Adrenal gland (tissue), 12 donors: ENCODE results near the gene KBTBD12. TPM values are rescaled to one million over a fixed set of nuclear protein-coding genes. Genes with fewer than 3 reads are reported as not detected.
"Not testable (repeated sequence)": the region's sequence is repeated elsewhere in the genome, so short reads cannot be mapped to it uniquely, and the experiment has no call there.

Experiments
- DNase-seq, 7 donors: peaks; one replicate each; pipeline ENCODE4 v3.0.0-alpha.2; 2019 to 2020
- H3K27ac ChIP-seq, 5 donors: fragments of 200-600 bp; sonication (generic) in 4 of 5; 1 replicate in 3 of 5; 2 replicates in 2 of 5; pipeline versions ENCODE4 v1.5.1 to v1.8.0; 2016 to 2020; ENCODE audit warnings: mild to moderate bottlenecking in 1 of 5
- H3K27me3 ChIP-seq: fragments of 200-600 bp; 2 replicates; pipeline ENCODE4 v1.8.0; 2021
- H3K36me3 ChIP-seq, 2 donors: fragments of 200-600 bp; replicated peaks in 1 of 2; 1 replicate in 1 of 2; 2 replicates in 1 of 2; pipeline versions ENCODE4 v1.5.1 to v1.8.0; 2018 to 2022
- H3K4me1 ChIP-seq, 2 donors: fragments of 200-600 bp; replicated peaks in 1 of 2; 1 replicate in 1 of 2; 2 replicates in 1 of 2; pipeline versions ENCODE4 v1.5.1 to v1.8.0; 2018 to 2021
- H3K4me3 ChIP-seq, 4 donors: fragments of 200-600 bp; sonication (generic) in 3 of 4; one replicate each; pipeline ENCODE4 v1.5.1; 2016 to 2018
- H3K9me3 ChIP-seq, 3 donors: fragments of 200-600 bp; sonication (generic) in 1 of 3; replicated peaks in 1 of 3; 1 replicate in 2 of 3; 2 replicates in 1 of 3; pipeline versions ENCODE4 v1.5.1 to v1.8.0; 2016 to 2021
- POLR2A ChIP-seq, 2 donors: fragments of 450-650 bp; IDR thresholded peaks; one replicate each; pipeline ENCODE4 v1.6.1; 2017; ENCODE audit warnings: antibody characterized with exemption in 2 of 2, mild to moderate bottlenecking in 2 of 2, moderate library complexity in 1 of 2
- WGBS, 4 donors: extraction: QIAGEN DNeasy Blood & Tissue Kit in 2 of 4; methylation state at CpG; one replicate each; pipeline versions ENCODE4 v1.1.5 to v1.1.7; 2013 to 2017; 5-methylcytosine and 5-hydroxymethylcytosine counted together
- intact Hi-C, 2 donors: fragments of 100-400 bp; cut with DNase I; formaldehyde crosslinking; loops; one replicate each; pipeline versions ENCODE4 v1.14.1 to v1.15.0; 2022 to 2023
- polyA plus RNA-seq, 3 donors: library from polyadenylated mRNA; stranded (reverse); fragments of 200-250 nt in 2 of 3; fragments of 350-450 nt in 1 of 3; fragmentation: Illumina TruSeq in 1 of 3; extraction: RNeasy Lipid Tissue Mini Kit (QIAGEN cat#74804) in 1 of 3; gene quantifications; one replicate each; pipeline ENCODE4 v1.2.3, GENCODE V29; 2013 to 2014
- total RNA-seq, 9 donors: library from RNA; depleted of rRNA in 4 of 9; stranded (reverse); fragments of >200 nt in 4 of 9; fragments of 120-200 nt in 1 of 9; fragmentation: NEBNext Ultra II Directional in 1 of 9; extraction: Animal tissue kit (Norgen Biotek cat#: 25700) in 1 of 9; gene quantifications; one replicate each; pipeline versions ENCODE4 v1.1.0 to v1.2.4, GENCODE V29; 2013 to 2023
- TF ChIP-seq, protein P1 (sequence below), 6 experiments: fragments of 450-650 bp in 4 of 6; fragments of 200-600 bp in 2 of 6; sonication (generic) in 1 of 6; IDR thresholded peaks; 1 replicate in 5 of 6; 2 replicates in 1 of 6; pipeline versions ENCODE4 v1.5.1 to v1.8.0; 2016 to 2021; ENCODE audit warnings: antibody characterized with exemption in 6 of 6, mild to moderate bottlenecking in 2 of 6, moderate library complexity in 1 of 6
- donor health status: healthy with polysubstance abuse.
- donor health status: Bipolar disorder and iron deficiency.
- donor health status: DM: yes; HTN: yes; CAD: no.
- donor health status: DM: no; HTN: no; CAD: no.
- donor health status: DM: no; HTN: no; CAD: no.
- donor health status: DM: yes; HTN: yes; CAD: no.

The KBTBD12 gene
- total and polyA plus RNA-seq, 12 donors, result 0.07 to 0.95 (median 0.42) TPM

GRCh38 chr3:127888564-127889107 is 26.4 kb upstream of the KBTBD12 start:
- intact Hi-C loops, result no loop called here
- H3K4me1 ChIP-seq, result peaks cover 20 to 22% of the 10 kb centered on the region in 2 donors
- peak; percentile 47 to 83 (median 74) for DNase-seq
- H3K27me3 ChIP-seq, result no peaks in the 10 kb centered on the region
- H3K36me3 ChIP-seq, result no peaks in the 10 kb centered on the region
- H3K9me3 ChIP-seq, result no peaks in the 10 kb centered on the region
- H3K4me3 ChIP-seq, result no peak overlapping the region
- TF ChIP-seq, protein P1, sequence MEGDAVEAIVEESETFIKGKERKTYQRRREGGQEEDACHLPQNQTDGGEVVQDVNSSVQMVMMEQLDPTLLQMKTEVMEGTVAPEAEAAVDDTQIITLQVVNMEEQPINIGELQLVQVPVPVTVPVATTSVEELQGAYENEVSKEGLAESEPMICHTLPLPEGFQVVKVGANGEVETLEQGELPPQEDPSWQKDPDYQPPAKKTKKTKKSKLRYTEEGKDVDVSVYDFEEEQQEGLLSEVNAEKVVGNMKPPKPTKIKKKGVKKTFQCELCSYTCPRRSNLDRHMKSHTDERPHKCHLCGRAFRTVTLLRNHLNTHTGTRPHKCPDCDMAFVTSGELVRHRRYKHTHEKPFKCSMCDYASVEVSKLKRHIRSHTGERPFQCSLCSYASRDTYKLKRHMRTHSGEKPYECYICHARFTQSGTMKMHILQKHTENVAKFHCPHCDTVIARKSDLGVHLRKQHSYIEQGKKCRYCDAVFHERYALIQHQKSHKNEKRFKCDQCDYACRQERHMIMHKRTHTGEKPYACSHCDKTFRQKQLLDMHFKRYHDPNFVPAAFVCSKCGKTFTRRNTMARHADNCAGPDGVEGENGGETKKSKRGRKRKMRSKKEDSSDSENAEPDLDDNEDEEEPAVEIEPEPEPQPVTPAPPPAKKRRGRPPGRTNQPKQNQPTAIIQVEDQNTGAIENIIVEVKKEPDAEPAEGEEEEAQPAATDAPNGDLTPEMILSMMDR (IDR thresholded peaks at IDR 0.05), result no peak
- TF ChIP-seq POLR2A (IDR thresholded peaks at IDR 0.05), result peak in 1 of 2 donors; percentile 60
- 45 to 61% (median 46%) methylated on average over 8 of the region's 8 CpGs for WGBS, 4 donors
- H3K27ac ChIP-seq, result peak overlapping the region in 4 of 5 donors; percentile 43 to 89 (median 58)

DNA sequence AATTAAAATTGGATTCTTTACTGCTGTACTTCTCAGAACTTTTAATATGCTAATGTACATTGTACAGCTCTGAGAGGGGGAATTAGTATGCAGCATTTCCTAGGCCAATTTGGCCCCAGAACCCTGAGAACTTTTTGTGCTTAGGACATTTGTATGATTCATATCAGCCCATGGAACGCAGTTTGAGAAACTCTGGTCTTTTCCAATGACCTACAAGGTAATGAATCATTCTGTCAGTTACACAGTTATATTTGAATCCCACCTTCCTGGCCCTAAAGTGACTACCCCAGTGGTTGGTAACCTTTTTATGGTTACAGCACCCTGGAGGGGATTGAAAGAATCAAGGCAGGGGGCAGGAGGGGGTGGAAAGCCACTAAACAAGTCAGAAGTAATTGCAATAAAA is 25.6 kb upstream of the KBTBD12 start:
- Histone ChIP-seq H3K9me3 (no peaks in the 10 kb centered on the region), H3K4me1 (peaks cover 20 to 22% of the 10 kb centered on the region in 2 donors), H3K36me3 (no peaks in the 10 kb centered on the region), H3K27me3 (no peaks in the 10 kb centered on the region), H3K4me3 (no peak overlapping the region), H3K27ac (peak overlapping the region in 4 of 5 donors; percentile 43 to 89 (median 60))
- TF ChIP-seq, protein P1 (IDR thresholded peaks at IDR 0.05), result no peak
- peak in 1 of 2 donors; percentile 8 for TF ChIP-seq POLR2A (IDR thresholded peaks at IDR 0.05)
- WGBS, 4 donors, result 6 to 33% (median 27%) methylated on average over 1 of the region's 1 CpG
- intact Hi-C loops, result no loop called here
- peak; percentile 35 to 64 (median 51) for DNase-seq

DNA sequence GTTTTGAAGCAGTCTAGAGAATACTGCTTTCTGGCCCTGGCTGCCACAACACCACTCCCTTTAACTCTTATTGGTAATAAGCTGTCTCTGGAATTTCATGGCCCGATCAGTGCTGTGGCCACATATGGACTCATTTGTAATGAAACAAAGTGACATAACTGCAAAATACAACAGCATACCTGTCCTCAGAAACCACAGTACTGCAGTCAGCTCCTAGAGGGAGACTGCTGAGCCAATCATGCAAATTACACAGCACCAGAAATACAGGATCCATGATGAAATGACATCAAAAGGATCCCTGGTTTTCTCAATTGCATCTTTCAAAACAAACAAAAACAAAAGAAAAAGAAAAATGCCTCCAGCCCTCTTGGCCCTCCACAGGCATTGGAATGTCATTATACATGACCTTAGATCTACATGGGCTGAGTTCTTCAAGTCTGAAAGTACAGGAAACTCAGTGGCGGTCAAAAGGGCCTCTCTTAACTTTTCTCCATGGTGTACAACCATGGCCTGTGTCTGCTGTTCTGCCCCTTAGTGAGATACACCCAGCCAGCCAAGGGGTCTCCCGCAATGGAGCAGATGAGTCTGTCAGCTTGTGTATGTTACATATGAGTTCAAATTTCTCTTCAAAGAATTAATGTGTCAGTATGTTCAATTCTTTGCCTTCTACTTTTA is 24.9 kb upstream of the KBTBD12 start:
- H3K36me3 ChIP-seq, result no peaks in the 10 kb centered on the region

GRCh38 chr3:127890651-127891290 is 24.3 kb upstream of the KBTBD12 start:
- WGBS, 4 donors, result 88 to 91% (median 89%) methylated on average over 9 of the region's 9 CpGs
- H3K9me3 ChIP-seq, intact Hi-C loops, H3K4me3 ChIP-seq, H3K36me3 ChIP-seq, H3K27me3 ChIP-seq: not testable (repeated sequence)
- H3K27ac ChIP-seq, result peak overlapping the region in 2 of 5 donors; percentile 72 to 89
- DNase-seq, result peak in 5 of 7 donors; percentile 37 to 57 (median 53)
- peaks cover 20 to 22% of the 10 kb centered on the region in 2 donors for H3K4me1 ChIP-seq

More for the DNA sequence above, 24.9 kb upstream of the KBTBD12 start:
- intact Hi-C loops, result no loop called here
- no peak for TF ChIP-seq POLR2A (IDR thresholded peaks at IDR 0.05)
- TF ChIP-seq, protein P1 (IDR thresholded peaks at IDR 0.05), result peak in 1 of 6 experiments; percentile 18
- 84 to 92% (median 88%) methylated on average over 3 of the region's 3 CpGs for WGBS, 4 donors
- H3K4me3 ChIP-seq, result no peak overlapping the region
- H3K4me1 ChIP-seq, result peaks cover 20 to 22% of the 10 kb centered on the region in 2 donors
- peak in 1 of 7 donors; percentile 22 for DNase-seq
- H3K27me3 ChIP-seq, result no peaks in the 10 kb centered on the region
- peak overlapping the region in 4 of 5 donors; percentile 43 to 89 (median 60) for H3K27ac ChIP-seq
- H3K9me3 ChIP-seq, result no peaks in the 10 kb centered on the region
